CD4-positive, alpha-beta T cell treated with Interleukin-6 at 100 ng/mL for 8 hours (primary cell): ENCODE results near the gene PIK3C2A.
"Not testable (repeated sequence)": the region's sequence is repeated elsewhere in the genome, so short reads cannot be mapped to it uniquely, and the experiment has no call there.

Source experiments
- DNase-seq: peaks from one replicate; pipeline ENCODE4 v3.0.0-alpha.2; 2020; ENCODE audit warnings: mixed read lengths, low spot score

PIK3C2A gene, protein sequence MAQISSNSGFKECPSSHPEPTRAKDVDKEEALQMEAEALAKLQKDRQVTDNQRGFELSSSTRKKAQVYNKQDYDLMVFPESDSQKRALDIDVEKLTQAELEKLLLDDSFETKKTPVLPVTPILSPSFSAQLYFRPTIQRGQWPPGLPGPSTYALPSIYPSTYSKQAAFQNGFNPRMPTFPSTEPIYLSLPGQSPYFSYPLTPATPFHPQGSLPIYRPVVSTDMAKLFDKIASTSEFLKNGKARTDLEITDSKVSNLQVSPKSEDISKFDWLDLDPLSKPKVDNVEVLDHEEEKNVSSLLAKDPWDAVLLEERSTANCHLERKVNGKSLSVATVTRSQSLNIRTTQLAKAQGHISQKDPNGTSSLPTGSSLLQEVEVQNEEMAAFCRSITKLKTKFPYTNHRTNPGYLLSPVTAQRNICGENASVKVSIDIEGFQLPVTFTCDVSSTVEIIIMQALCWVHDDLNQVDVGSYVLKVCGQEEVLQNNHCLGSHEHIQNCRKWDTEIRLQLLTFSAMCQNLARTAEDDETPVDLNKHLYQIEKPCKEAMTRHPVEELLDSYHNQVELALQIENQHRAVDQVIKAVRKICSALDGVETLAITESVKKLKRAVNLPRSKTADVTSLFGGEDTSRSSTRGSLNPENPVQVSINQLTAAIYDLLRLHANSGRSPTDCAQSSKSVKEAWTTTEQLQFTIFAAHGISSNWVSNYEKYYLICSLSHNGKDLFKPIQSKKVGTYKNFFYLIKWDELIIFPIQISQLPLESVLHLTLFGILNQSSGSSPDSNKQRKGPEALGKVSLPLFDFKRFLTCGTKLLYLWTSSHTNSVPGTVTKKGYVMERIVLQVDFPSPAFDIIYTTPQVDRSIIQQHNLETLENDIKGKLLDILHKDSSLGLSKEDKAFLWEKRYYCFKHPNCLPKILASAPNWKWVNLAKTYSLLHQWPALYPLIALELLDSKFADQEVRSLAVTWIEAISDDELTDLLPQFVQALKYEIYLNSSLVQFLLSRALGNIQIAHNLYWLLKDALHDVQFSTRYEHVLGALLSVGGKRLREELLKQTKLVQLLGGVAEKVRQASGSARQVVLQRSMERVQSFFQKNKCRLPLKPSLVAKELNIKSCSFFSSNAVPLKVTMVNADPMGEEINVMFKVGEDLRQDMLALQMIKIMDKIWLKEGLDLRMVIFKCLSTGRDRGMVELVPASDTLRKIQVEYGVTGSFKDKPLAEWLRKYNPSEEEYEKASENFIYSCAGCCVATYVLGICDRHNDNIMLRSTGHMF (N-terminal part only)

DNA sequence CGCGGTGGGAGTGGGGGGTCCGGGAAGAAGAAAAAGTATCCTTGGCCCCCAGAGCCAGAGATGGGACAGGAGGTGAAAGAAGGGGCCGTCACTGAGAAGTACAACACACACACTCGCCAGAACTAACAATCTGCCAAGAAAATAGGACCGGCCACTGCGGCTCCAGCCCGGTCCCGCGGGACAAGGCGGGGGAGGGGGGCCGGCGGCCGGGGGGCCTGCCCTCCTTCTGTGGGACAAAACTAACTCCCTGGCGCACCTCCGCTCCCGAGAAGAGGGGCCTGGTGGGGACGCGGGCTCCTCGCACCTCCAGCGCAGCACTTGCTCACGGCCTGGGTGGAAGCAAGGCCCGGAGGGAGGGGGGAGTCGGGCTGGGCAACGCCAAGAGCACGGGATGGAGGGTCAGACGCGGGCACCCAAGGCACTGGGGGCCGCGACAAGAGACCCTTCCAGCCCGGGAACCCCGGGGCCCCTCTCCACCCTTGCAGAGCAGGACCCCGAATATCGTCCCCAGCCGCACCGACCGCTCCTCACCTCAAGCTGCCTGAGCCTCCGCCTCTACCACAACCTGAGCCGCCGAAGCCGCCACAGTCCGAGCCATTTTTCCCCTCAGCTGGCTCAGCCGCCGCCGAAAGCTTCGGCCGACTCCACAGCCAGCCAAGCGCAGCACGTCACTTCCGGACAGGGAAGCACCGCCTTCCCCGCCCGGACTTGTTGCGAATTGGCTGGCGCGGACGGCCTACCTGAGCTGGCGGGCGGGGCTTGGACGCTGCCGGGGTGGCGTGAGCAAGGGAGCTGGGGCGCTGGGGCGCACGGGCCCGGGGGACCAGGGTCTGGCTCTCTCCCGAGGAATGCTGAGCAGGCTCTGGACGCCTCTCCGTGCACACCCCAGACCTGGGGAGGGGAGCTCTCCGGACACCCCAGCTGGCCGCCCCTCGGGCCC lies at the start of gene PIK3C2A:
Gene PIK3C2A (minus strand): TSS at position 670 of the 940 bp plus-strand sequence. CDS start 38,245 bp downstream, outside the sequence.
- DNase-seq, result peak; percentile 91

DNA sequence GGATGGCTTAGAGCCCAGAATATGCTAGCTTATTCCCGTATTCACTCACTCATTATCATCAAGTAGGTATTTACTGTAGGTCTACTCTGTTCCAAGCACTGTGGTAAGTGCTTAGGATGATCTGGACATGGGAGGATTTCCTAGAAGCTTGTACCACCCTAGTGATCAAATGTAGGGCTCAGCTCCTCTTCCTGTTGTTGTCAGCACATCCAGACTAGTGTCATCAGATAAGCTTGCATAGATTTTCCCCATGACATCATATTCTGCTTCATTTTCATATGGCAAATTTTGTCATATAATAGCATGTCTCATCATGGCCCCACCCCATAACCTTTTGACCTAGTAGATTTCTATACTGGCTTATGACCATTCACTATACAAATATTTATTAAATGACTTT lies 49.4 kb upstream of the PIK3C2A start:
- no peak for DNase-seq

GRCh38 chr11:17256512-17256911 lies 48.7 kb upstream of the PIK3C2A start:
- DNase-seq, result no peak

- DNase-seq, result no peak
These were observed 44.9 kb upstream of the PIK3C2A start for GRCh38 chr11:17252704-17253103.

DNA sequence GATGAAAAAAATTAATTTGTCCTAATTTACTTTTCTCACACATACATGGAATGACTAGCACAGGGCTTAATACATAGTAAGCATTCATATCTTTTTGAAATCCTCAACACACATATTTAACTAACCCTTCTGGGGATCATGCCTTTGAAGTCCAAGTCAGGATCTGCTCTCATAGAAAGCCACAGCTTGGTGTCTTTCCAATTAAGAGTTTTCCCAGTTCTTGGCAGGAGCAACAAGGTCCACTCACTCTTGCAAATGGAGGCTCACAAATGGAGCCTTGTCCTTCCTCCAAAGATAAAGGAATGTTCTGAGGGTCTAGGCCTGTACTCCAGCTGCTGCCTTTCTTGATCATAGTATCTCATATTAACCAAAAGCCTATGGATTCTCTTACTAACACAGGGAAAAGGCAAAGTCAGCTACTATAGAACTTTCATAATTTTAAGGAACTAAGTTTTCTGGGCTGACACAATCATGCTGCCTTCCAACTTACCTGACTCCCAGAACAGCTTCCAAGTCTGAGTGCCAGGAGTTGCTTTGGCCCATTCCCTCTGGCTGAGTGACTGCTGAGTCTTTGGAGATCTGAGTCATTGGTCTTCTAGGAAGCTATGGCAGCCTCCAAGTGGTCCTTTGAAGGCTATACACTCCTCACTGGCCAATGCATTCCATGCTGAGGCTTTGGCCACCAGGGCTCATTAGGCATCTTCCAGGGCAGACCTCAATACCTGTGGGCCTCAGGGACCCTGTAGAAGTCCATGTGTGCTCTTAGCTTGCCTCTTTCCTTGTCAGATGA lies 43.0 kb upstream of the PIK3C2A start:
- no peak for DNase-seq

DNA sequence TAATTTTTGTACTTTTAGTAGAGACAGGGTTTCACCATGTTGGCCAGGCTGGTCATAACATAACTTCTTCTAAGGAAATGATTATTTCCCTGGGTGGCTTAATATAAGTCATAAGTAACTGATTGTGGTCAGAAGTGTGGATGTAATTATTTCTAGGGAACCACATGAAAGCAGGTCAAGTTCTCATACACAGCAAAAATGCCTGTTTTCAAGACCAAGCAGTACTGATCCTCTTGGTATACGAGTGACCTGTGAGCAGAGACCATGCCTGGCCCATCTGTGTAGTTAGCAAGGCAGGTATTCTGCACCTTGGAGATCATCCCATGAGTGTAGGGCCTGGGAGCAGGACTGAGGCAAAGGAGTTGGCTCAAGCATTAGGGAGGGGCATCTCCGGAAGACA lies 36.3 kb upstream of the PIK3C2A start:
- DNase-seq, result no peak

DNA sequence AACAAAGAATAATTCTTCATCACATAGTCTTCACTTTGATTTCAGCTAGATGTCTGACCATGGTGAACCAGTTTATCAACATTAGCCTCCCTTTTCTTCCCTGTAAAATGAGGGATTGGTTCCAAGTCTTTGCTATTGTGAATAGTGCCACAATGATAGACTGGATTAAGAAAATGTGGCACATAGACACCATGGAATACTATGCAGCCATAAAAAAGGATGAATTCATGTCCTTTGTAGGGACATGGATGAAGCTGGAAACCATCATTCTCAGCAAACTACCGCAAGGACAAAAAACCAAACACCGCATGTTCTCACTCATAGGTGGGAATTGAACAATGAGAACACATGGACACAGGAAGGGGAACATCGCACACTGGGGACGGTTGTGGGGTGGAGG lies 35.2 kb upstream of the PIK3C2A start:
- not testable (repeated sequence) for DNase-seq

GRCh38 chr11:17240780-17241179 lies 33.0 kb upstream of the PIK3C2A start:
- no peak for DNase-seq

DNA sequence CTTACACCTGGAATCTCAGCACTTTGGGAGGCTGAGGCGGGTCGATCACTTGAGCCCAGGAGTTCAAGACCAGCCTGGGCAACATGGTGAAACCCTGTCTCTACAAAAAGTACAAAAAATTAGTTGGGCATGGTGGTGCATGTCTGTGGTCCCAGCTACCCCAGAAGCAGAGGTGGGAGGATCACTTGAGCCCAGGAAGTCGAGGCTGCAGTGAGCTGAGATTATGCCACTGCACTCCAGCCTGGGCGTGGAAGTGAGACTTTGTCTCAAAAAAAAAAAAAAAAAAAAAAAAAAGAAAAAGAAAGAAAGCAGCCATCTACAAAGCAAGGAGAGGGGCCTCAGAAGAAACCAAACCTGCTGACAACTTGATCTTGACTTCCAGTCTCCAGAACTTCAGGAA lies 32.1 kb upstream of the PIK3C2A start:
- DNase-seq, result not testable (repeated sequence)

- DNase-seq, result no peak
These were observed 30.6 kb upstream of the PIK3C2A start for GRCh38 chr11:17238377-17238776.

DNA sequence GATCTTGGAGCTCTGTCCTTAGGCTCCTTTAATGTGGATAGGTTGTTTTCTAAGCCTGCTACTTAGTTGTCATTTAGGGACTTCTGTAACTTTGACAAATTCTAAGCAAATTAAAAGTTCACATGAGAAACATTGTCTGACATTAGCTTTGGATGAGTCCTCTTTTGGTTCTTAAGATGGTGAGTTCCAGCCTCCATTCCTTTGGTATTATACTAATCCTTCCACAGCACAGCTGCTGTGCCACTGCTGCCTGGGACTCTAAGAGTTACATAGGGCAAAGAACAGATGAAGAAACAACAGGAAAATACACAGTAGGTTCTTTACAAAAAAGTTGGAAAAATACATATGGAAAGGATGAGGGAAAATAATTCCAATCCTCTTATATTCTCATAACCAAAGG lies 25.3 kb upstream of the PIK3C2A start:
- no peak for DNase-seq

GRCh38 chr11:17230867-17231851 lies 23.4 kb upstream of the PIK3C2A start:
- peak; percentile 20 for DNase-seq

DNA sequence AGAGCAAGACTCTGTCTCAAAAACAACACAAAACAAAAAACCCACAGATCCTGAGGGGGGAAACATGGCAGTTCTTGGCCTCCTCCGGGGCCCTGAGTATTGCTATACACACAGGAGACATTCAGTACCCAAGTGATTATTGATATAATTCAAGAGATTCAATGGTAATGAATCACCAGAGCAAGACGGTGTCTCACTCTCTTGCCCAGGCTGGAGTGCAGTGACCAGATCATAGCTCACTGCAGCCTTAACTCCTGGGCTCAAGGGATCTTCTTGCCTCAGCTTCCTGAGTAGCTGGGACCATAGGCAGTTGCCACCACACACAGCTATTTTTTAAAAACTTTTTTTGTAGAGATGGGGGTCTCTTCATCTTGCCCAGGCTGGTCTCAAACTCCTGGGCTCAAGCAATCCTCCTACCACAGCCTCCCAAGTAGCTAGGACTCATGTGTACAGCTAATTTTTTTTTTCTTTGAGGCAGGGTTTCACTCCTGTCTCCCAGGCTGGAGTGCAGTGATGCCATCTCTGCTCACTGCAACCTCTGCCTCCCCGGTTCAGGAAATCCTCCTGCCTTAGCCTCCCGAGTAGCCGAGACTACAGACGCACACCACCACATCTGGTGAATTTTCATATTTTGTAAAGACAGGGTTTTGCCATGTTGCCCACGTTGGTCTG lies 21.8 kb upstream of the PIK3C2A start:
- DNase-seq, result no peak

DNA sequence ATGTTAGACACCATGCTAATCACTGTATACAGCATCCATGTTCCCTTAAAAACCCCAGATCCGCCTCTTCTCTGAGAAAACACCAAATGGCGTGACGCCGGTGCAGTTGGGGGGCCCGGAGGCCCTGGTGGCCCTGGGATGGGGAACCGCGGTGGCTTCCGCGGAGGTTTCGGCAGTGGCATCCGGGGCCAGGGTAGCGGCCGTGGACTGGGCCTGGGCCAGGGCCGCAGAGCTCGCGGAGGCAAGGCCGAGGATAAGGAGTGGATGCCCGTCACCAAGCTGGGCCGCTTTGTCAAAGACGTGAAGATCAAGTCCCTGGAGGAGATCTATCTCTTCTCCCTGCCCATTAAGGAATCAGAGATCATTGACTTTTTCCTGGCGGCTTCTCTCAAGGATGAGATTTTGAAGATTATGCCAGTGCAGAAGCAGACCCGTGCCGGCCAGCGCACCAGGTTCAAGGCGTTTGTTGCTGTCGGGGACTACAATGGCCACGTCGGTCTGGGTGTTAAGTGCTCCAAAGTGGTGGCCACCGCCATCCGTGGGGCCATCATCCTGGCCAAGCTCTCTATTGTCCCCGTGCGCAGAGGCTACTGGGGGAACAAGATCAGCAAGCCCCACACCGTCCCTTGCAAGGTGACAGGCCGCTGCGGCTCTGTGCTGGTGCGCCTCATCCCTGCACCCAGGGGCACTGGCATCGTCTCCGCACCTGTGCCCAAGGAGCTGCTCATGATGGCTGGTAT lies 20.6 kb upstream of the PIK3C2A start:
- DNase-seq, result not testable (repeated sequence)

DNA sequence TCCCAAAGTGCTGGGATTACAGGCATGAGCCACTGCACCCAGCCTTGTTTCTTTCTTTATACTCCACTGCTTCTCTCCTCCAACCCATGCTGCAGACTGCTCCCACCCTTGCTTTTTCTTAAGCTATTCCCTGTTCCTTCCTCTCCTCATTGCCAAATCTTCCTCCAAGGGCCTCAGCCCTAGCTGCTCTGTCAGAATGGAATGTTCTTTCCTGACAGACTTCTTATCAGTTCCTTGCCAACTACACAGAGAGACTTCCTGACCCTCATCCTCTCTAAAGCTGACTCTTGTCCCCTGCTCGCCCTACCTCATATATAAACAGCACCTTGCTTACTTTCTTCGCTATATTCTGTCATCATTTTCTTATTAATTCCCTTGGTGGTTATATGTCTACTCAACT lies 16.9 kb upstream of the PIK3C2A start:
- DNase-seq, result no peak

- DNase-seq, result no peak
These were observed 14.2 kb upstream of the PIK3C2A start for GRCh38 chr11:17221968-17222367.

DNA sequence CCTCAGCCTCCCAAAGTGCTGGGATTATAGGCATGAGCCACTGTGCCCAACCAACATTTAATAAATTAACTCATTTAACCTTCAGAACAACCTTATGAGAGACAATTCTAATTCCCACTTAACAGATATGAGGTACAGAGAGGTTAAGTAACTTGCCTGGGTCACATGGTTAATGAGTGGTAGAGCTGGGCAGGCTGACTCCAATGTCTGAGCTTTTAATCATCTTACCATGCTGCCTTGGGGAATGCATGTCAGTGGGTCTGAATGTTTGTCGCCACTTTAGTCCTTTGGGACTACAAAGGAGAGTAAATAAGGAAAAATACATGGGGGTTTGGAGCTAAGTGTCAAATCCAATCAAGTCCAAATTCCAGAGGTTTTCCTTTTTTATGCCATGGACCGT lies 11.2 kb upstream of the PIK3C2A start:
- DNase-seq, result no peak

DNA sequence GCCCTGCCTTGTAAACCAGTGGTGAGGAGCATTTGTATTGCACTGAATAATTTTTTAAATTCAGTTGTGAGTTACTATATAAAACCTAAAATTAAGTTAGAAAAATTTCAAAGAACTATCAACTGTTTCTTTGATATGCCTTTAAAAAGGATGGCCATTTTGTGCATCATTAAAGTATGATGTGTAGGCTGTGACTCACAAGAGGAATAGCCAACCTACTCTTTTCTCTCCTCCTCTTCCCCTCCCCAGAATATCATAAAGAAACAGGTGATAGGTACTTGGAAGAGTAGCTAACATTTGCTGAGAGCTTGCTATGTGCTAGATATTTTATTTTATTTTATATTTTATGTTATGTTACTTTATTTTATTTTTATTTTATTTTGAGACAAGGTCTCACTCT lies 10.6 kb upstream of the PIK3C2A start:
- no peak for DNase-seq
